ENCODE measurements around the gene APOB. TPM values are rescaled to one million over a fixed set of nuclear protein-coding genes. Genes with fewer than 3 reads are reported as not detected.

APOB gene
- total and polyA plus RNA-seq, 2 of the 13 experiments (the other 11 are each of a cell fraction or from before 2014, with no cell fraction given), result 1,569 to 2,515 TPM

DNA sequence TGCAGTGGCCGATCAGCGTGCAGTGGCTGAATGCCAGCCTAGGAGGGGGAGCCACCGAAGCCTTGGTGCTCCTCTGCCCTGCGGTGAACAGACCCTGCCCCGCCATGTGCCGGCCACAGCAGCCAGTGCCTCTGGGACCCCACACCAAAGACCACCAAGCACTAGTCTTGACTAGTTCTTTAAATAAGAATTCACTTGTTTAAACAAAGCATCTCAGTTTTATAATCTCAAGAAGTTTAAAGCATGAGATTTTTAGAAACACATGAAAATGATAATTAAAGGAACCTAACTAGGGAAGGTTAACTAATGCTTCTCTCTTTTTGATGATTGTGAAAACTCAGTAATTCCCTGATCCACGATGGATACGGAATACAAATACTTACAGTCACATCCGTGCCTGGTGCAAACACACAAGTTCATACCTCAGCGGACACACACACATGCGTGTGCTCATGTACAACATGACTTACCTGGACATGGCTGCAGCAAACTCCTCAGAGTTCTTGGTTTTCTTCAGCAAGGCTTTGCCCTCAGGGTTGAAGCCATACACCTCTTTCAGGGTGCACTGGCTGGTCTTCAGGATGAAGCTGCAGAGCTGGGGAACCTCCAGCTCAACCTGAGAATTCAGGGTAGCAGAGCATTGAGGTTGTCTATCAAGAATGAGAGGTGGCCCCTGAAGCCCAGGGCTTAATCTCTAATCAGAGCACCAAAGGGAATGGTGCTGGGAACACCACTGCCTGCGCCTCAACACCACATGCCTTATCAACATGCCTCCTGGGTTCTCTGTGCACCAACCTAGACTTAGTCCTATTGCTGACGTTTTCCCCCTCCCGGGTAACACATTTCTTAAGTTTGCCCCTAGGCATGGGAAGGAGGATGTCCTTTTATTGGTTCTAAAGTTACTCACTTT is 3.1 kb downstream of the APOB start (continued):
- TF ChIP-seq FUBP1 (CRISPR knock-in tag; IDR thresholded peaks at IDR 0.05; ENCODE audit: borderline replicate concordance) (0 out of 2 replicates have a peak, but pooled peaks have one; percentile 20), SAP130 (CRISPR knock-in tag; IDR thresholded peaks at IDR 0.05; ENCODE audit: low read depth) (0 out of 2 replicates have a peak, but pooled peaks have one; percentile 6), GATAD1 (CRISPR knock-in tag; IDR thresholded peaks at IDR 0.05) (0 out of 2 replicates have a peak, but pooled peaks have one; percentile 23), ZNF354B (CRISPR knock-in tag; IDR thresholded peaks at IDR 0.05) (no peak), HNRNPH1 (optimal IDR thresholded peaks at IDR 0.05; ENCODE audit: low read depth, low read length) (peak; percentile 42), RBM22 (optimal IDR thresholded peaks at IDR 0.05; ENCODE audit: low read length) (peak; percentile 98), ZNF792 (CRISPR knock-in tag; IDR thresholded peaks at IDR 0.05) (0 out of 2 replicates have a peak, but pooled peaks have one; percentile 67), ZNF276 (CRISPR knock-in tag; IDR thresholded peaks at IDR 0.05; ENCODE audit: low read depth) (no peak), SALL1 (CRISPR knock-in tag; IDR thresholded peaks at IDR 0.05) (peak; percentile 29), ETS1 (CRISPR knock-in tag; IDR thresholded peaks at IDR 0.05) (peak; percentile 26; the same call in 1 of the 2 replicates), KDM1A (CRISPR knock-in tag; IDR thresholded peaks at IDR 0.05) (no peak), ZNF678 (CRISPR knock-in tag; IDR thresholded peaks at IDR 0.05) (no peak; the same call in 1 of the 2 replicates), ZNF709 (CRISPR knock-in tag; IDR thresholded peaks at IDR 0.05) (peak; percentile 24; the same call in 1 of the 2 replicates), MXD3 (CRISPR knock-in tag; IDR thresholded peaks at IDR 0.05) (no peak), KDM3A (CRISPR knock-in tag; IDR thresholded peaks at IDR 0.05; ENCODE audit: low read depth) (no peak), CREB1 (IDR thresholded peaks at IDR 0.05) (no peak), CREB1 (CRISPR knock-in tag; IDR thresholded peaks at IDR 0.05) (no peak), CAMTA2 (CRISPR knock-in tag; IDR thresholded peaks at IDR 0.05; ENCODE audit: borderline replicate concordance) (no peak)
- TF ChIP-seq, protein P1, sequence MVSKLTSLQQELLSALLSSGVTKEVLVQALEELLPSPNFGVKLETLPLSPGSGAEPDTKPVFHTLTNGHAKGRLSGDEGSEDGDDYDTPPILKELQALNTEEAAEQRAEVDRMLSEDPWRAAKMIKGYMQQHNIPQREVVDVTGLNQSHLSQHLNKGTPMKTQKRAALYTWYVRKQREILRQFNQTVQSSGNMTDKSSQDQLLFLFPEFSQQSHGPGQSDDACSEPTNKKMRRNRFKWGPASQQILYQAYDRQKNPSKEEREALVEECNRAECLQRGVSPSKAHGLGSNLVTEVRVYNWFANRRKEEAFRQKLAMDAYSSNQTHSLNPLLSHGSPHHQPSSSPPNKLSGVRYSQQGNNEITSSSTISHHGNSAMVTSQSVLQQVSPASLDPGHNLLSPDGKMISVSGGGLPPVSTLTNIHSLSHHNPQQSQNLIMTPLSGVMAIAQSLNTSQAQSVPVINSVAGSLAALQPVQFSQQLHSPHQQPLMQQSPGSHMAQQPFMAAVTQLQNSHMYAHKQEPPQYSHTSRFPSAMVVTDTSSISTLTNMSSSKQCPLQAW (CRISPR knock-in tag; IDR thresholded peaks at IDR 0.05), result no peak
- TF ChIP-seq, protein P2, sequence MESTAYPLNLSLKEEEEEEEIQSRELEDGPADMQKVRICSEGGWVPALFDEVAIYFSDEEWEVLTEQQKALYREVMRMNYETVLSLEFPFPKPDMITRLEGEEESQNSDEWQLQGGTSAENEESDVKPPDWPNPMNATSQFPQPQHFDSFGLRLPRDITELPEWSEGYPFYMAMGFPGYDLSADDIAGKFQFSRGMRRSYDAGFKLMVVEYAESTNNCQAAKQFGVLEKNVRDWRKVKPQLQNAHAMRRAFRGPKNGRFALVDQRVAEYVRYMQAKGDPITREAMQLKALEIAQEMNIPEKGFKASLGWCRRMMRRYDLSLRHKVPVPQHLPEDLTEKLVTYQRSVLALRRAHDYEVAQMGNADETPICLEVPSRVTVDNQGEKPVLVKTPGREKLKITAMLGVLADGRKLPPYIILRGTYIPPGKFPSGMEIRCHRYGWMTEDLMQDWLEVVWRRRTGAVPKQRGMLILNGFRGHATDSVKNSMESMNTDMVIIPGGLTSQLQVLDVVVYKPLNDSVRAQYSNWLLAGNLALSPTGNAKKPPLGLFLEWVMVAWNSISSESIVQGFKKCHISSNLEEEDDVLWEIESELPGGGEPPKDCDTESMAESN (CRISPR knock-in tag; conservative IDR thresholded peaks at IDR 0.05), result peak; percentile 74

Measured in HepG2 (cell line).